GM23248 (cell line): Measurements from ENCODE around the gene SOX6. TPM values are rescaled to one million over a fixed set of nuclear protein-coding genes. Genes with fewer than 3 reads are reported as not detected.

ENCODE experiments used
- DNase-seq: peaks from one replicate; pipeline ENCODE4 v3.0.0-alpha.2; 2015
- H2AFZ ChIP-seq: fragments of 200-600 bp; sonication (generic); 2 replicates; pipeline ENCODE4 v1.6.1; 2016; ENCODE audit warnings: antibody characterized with exemption
- H3F3A ChIP-seq: fragments of 200-600 bp; sonication (generic); 2 replicates; pipeline ENCODE4 v1.6.1; 2016; ENCODE audit warnings: mild to moderate bottlenecking, antibody characterized with exemption, mixed run types; ENCODE audit not compliant: insufficient read depth
- H3K27ac ChIP-seq: fragments of 200-600 bp; sonication (generic); 2 replicates; pipeline ENCODE4 v1.5.1; 2016; ENCODE audit warnings: mild to moderate bottlenecking
- H3K27me3 ChIP-seq: fragments of 200-600 bp; sonication (generic); replicated peaks from 2 replicates; pipeline ENCODE4 v1.6.1; 2016; ENCODE audit warnings: mild to moderate bottlenecking; ENCODE audit not compliant: insufficient read depth
- H3K36me3 ChIP-seq: fragments of 200-600 bp; sonication (generic); 2 replicates; pipeline ENCODE4 v1.6.1; 2016; ENCODE audit warnings: low read depth, mild to moderate bottlenecking
- H3K4me1 ChIP-seq: fragments of 200-600 bp; sonication (generic); 2 replicates; pipeline ENCODE4 v1.6.1; 2016; ENCODE audit warnings: mild to moderate bottlenecking; ENCODE audit not compliant: insufficient read depth
- H3K4me2 ChIP-seq: fragments of 200-600 bp; sonication (generic); one replicate; pipeline ENCODE4 v1.6.1; 2016; ENCODE audit warnings: mild to moderate bottlenecking; ENCODE audit not compliant: unreplicated experiment
- H3K4me3 ChIP-seq: fragments of 200-600 bp; sonication (generic); 2 replicates; pipeline ENCODE4 v1.5.1; 2016; ENCODE audit warnings: mild to moderate bottlenecking
- H3K79me2 ChIP-seq: fragments of 200-600 bp; sonication (generic); 2 replicates; pipeline ENCODE4 v1.6.1; 2016; ENCODE audit warnings: mild to moderate bottlenecking; ENCODE audit not compliant: insufficient read depth
- H3K9ac ChIP-seq: fragments of 200-600 bp; sonication (generic); 2 replicates; pipeline ENCODE4 v1.6.1; 2016; ENCODE audit warnings: mild to moderate bottlenecking
- H3K9me2 ChIP-seq: fragments of 200-600 bp; sonication (generic); 2 replicates; pipeline ENCODE4 v1.6.1; 2016; ENCODE audit warnings: mixed run types, mild to moderate bottlenecking, moderate library complexity; ENCODE audit not compliant: insufficient read depth
- H3K9me3 ChIP-seq: fragments of 200-600 bp; sonication (generic); one replicate; pipeline ENCODE4 v1.6.1; 2017; ENCODE audit warnings: low read depth
- H4K20me1 ChIP-seq: fragments of 200-600 bp; sonication (generic); 2 replicates; pipeline ENCODE4 v1.6.0; 2016; ENCODE audit not compliant: insufficient read depth
- EZH2 ChIP-seq: fragments of 200-600 bp; sonication (generic); IDR thresholded peaks from 2 replicates; pipeline ENCODE4 v1.6.1; 2018; ENCODE audit warnings: antibody characterized with exemption, mild to moderate bottlenecking; ENCODE audit not compliant: insufficient read depth, poor library complexity, severe bottlenecking
- EZH2phosphoT487 ChIP-seq: fragments of 200-600 bp; sonication (generic); IDR thresholded peaks from 2 replicates; pipeline ENCODE4 v1.6.1; 2018; ENCODE audit warnings: antibody characterized with exemption, moderate library complexity, mild to moderate bottlenecking, low read depth; ENCODE audit not compliant: insufficient read depth
- WGBS, 2 experiments: methylation state at CpG; one replicate each; pipeline ENCODE4 v1.1.6; 2015 to 2017; ENCODE audit warnings: low lambda C conversion rate in 2 of 2, low coverage in 1 of 2; ENCODE audit errors: missing lambda C conversion rate in 2 of 2; 5-methylcytosine and 5-hydroxymethylcytosine counted together
- in situ Hi-C: fragments of 300-500 bp; cut with MboI; formaldehyde crosslinking; loops from 2 replicates; pipeline ENCODE4 v1.15.0; 2020
- polyA plus RNA-seq: library from polyadenylated mRNA; unstranded; fragments of >200 nt; fragmentation: Nextera tagmentation; extraction: Ambion mirVana; gene quantifications from 2 replicates; pipeline ENCODE4 v1.2.1, GENCODE V29; 2016
- total RNA-seq: library from RNA; depleted of rRNA; stranded (reverse); fragments of >200 nt; shearing (Covaris generic); gene quantifications from 2 replicates; pipeline ENCODE4 v1.2.3, GENCODE V29; 2014

SOX6 gene
- total and polyA plus RNA-seq, 2 experiments from 2014 or later, result under 0.01 to 0.49 TPM

DNA sequence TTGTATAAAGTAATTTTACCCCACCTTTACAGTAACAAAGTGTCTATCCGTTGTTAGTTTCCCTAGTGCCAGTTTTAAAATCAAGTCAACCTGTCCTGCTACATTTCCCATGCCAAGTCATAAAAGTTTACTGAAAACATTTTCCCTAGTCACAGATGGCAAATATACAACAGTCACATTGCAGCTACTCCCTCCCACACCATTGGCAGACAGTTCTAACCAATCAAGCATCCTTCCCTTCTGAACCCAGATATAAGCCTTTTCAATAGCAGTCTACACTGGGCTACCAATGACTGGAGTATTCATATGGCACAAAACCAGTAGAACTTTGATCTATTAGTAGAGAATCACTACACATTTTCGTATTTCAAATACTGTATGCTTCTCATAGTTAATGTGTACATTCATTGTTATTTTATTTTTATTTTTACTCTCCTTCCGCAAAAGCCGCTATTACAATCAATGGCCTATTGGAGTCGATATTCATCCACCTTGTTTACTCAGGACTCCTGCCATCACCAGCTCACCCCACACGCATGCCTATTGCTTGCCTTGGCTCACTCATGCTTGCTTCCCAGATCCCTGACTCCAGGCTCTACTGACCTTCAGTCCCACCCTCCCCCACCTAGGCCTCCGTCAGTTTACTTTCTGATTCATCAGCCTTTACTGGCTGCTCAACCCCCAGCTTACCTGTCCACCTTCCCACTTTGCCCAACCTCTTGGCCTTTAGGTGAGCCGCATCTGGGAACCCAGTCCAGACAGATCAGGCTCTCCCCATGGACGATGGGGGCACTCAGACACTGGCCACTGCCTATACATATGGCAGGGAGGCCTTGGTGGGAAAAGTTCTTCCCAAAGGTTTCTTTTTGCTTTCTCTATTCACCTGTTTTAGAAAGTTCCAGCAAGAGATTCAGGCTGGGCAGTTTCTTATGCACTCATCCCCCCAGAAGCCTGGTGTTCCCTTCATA, 408.4 kb downstream of the SOX6 start:
- 51 to 56% methylated on average over 9 of the region's 9 CpGs for WGBS, 2 experiments
- Histone ChIP-seq H3K4me1 (no peaks in the 10 kb centered on the region), H2AFZ (no peak overlapping the region), H3K36me3 (no peaks in the 10 kb centered on the region), H4K20me1 (no peaks in the 10 kb centered on the region), H3K27ac (no peak overlapping the region), H3K79me2 (no peaks in the 10 kb centered on the region), H3F3A (no peaks in the 10 kb centered on the region), H3K9me3 (peaks cover 3% of the 10 kb centered on the region), H3K4me2 (no peak overlapping the region), H3K27me3 (0 out of 2 replicates have a peak, but pooled peaks cover 4% of the 10 kb centered on the region), H3K4me3 (no peak overlapping the region), H3K9ac (no peak overlapping the region), H3K9me2 (no peaks in the 10 kb centered on the region)
- DNase-seq, result no peak
- in situ Hi-C loops, result no loop called here
- TF ChIP-seq EZH2phosphoT487 (no peak), EZH2 (no peak)

DNA sequence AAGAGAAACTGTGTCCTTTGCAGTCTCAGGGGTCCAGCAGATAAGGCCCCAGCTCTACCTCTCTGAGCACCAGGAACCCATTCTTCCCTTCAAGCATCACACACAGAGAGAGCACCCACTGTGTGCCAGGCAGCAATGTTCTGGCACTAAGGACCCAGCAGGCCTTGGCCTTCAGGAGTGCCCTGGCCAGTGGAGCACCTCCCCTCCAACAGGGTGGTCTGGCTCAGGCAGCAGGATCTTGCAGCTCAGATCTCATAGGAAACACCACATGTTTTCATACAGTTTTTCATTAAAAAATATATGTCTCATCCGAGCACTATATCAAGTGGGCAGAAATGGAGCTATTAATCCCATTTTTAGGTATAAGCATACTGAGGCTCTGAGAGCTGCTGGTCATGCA, 410.6 kb downstream of the SOX6 start:
- Histone ChIP-seq H3K4me2 (no peak overlapping the region), H3K4me1 (no peaks in the 10 kb centered on the region), H4K20me1 (no peaks in the 10 kb centered on the region), H3K9me2 (no peaks in the 10 kb centered on the region), H3K36me3 (no peaks in the 10 kb centered on the region), H3K9me3 (peaks cover 3% of the 10 kb centered on the region), H3K27me3 (peaks cover 11% of the 10 kb centered on the region), H3K9ac (no peak overlapping the region), H3K4me3 (no peak overlapping the region), H3F3A (no peaks in the 10 kb centered on the region), H2AFZ (no peak overlapping the region), H3K79me2 (no peaks in the 10 kb centered on the region), H3K27ac (no peak overlapping the region)
- TF ChIP-seq EZH2, result no peak
- no peak for TF ChIP-seq EZH2phosphoT487
- WGBS, 2 experiments, result 3 to 20% methylated on average over 1 of the region's 1 CpG
- DNase-seq, result no peak
- in situ Hi-C loops, result no loop called here

- DNase-seq, result no peak
- Histone ChIP-seq H3K27ac (no peak overlapping the region), H2AFZ (no peak overlapping the region), H3K9me2 (no peaks in the 10 kb centered on the region), H4K20me1 (no peaks in the 10 kb centered on the region), H3K4me2 (no peak overlapping the region), H3K36me3 (no peaks in the 10 kb centered on the region), H3K9me3 (peaks cover 3% of the 10 kb centered on the region), H3K27me3 (peaks cover 11% of the 10 kb centered on the region), H3F3A (no peaks in the 10 kb centered on the region), H3K79me2 (no peaks in the 10 kb centered on the region), H3K9ac (no peak overlapping the region), H3K4me1 (no peaks in the 10 kb centered on the region), H3K4me3 (no peak overlapping the region)
- TF ChIP-seq EZH2phosphoT487 (no peak), EZH2 (no peak)
- in situ Hi-C loops, result no loop called here
Observed at GRCh38 chr11:15944460-15944859, 411.9 kb downstream of the SOX6 start.

GRCh38 chr11:15943418-15944197, 412.7 kb downstream of the SOX6 start:
- no peaks in the 10 kb centered on the region for H3K79me2 ChIP-seq
- no peak for DNase-seq
- 55 to 58% methylated on average over 7 of the region's 7 CpGs for WGBS, 2 experiments
- in situ Hi-C loops, result no loop called here
- H3K9me3 ChIP-seq, result peaks cover 3% of the 10 kb centered on the region
- no peak overlapping the region for H3K4me2 ChIP-seq
- peaks cover 11% of the 10 kb centered on the region for H3K27me3 ChIP-seq
- H3K4me1 ChIP-seq, result no peaks in the 10 kb centered on the region
- H3K27ac ChIP-seq, result no peak overlapping the region
- no peaks in the 10 kb centered on the region for H3K36me3 ChIP-seq
- no peak overlapping the region for H3K9ac ChIP-seq
- no peaks in the 10 kb centered on the region for H4K20me1 ChIP-seq
- H3K9me2 ChIP-seq, result no peaks in the 10 kb centered on the region
- no peak overlapping the region for H3K4me3 ChIP-seq
- no peak overlapping the region for H2AFZ ChIP-seq
- no peak for TF ChIP-seq EZH2phosphoT487
- TF ChIP-seq EZH2, result no peak
- H3F3A ChIP-seq, result no peaks in the 10 kb centered on the region
